ENCODE data around the gene DCC.
A peak's percentile ranks its signal among the peaks of the same experiment; 100 is the strongest.

The DCC gene

DNA sequence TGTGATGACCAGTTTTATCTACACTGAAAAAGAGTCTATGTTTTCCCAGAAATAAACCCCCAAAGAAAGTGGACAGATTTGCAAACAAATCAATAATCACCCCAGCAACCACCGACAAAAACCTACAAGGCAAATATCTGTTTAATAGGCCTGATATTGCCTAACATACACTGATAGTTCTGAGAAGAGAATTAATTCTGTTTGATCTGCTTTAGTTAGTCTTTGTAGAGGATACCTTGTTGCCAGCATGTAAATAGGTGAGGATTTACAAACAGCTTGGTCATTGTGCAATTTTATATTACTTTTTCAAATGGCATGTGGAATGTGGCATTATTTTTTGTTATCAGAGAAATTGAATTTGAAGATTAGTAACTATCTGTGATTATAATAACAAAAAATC is 86.5 kb downstream of the DCC start:
- no peak for DNase-seq

DNA sequence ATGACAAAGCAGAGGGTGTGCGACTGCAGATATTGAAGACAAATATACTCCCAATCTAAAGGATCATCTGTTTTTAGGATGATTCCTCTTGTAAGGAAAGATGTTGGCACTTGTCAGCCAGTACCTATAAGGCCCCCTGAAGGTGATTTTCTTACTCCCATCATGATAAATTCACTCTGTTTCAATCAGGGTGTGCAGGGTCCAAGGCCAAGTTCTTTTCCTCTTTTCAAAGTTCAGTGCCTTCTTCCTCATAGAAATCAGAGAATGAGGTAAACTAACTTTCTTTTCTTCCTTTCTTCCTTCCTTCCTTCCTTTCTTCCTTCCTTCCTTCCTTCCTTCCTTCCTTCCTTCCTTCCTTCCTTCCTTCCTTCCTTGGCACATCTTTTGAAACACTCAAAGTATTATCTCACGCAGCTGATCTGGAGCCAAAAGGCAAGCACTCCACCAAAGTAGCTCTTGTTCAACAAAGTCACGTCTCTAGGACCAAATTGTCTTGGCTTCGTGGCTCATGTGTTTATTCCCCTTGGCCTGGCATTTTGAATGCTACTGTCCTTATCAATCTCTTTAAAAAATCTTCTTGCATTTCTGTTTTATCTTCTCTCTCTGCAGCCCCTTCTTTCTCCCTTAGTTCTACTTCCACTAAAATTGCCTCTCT is 87.7 kb downstream of the DCC start:
- DNase-seq: no peak

DNA sequence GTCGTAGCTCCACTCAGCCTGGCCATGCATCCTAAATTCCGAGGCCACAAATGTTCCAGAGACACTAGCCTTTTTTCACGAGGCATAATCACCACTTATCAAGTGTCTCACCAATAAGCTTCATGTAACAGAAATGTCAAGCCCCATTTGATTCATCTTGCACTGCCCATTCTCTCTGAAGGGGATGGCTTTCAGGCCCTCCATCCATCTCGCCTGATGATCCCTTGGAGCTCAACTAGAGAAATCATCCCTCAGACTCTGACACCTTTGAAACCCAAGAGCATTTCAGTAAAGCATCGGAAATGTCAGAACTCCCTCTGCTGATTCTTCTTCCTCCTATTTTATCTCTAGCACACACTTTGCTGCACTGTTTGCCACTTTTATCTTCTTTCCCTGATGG is 91.7 kb downstream of the DCC start:
- DNase-seq: no peak

DNA sequence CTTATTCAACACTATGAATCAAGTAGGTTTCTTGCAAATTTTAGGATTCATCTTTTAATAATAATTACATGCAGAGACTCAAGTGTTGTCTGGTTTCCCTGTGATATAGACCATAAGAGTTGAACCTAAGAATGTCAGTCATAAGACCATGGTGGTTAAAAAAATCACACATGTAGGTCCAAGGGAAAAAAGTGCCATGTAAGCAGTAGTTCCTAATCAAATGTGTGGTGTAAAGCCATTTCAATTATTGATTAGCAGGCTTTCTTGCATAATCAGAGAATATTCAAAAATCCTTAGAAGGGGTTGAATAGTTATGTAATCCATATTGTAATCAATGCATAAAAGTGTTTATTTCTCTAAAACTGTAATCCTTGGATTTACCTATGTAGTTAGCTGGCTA is 93.8 kb downstream of the DCC start:
- no peak for DNase-seq

DNA sequence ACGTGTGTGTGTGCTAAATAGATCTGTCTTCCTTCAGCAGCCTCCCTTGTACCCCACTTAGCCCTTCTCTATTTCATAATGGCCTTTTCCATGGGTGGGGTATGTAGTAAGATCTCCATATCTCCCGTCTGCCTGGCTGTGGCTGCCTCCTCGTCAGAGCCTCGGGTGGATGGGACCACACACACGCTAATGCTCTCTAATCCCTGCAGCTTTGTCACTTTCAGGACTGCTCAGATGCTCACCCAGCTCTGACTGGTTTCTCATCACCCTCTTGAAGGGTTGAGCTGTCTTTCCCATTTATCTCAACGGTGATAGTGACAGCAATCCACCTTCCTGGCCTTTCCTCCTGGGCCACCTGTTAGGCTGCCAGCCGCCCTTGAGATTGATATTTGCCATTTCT is 95.3 kb downstream of the DCC start:
- no peak for DNase-seq

DNA sequence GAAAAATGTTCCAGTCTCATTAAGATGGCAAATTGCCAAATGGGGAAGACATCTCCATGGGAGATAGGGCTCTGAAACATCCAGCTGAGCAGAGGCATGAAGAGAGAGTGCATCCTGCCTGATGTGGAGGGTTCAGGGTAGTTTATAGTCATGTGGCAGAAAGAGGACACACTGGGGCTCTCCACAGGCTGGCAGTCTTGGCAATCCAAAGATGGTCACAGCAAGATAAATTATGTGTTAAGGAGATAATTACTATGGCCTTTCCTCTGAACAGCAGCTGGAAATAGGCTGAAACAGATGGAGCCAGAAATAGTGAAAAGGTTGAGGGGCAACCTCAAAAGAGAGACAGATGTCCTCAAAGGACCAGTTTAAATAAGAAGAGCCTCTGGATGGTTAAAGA is 97.2 kb downstream of the DCC start:
- peak in 1 of 2 experiments; percentile 18 for DNase-seq

DNA sequence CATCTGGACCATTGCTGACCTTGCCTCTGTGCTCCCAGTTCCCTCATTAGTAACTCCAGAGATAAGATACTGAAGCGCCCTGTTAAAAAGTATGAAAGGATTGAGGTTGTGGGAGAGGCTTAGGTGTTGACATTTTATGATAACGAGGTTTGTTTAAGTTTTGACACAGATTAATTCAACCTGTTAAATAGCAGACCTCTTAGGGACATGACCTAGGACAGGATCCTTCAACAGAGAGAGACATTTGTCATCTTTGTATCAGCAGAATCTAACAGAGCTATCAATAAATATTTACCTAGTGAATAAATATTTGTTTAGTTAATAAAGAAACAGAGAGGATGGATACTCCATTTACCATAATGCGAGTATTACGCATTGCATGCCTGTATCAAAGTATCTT is 99.5 kb downstream of the DCC start:
- DNase-seq: no peak

DNA sequence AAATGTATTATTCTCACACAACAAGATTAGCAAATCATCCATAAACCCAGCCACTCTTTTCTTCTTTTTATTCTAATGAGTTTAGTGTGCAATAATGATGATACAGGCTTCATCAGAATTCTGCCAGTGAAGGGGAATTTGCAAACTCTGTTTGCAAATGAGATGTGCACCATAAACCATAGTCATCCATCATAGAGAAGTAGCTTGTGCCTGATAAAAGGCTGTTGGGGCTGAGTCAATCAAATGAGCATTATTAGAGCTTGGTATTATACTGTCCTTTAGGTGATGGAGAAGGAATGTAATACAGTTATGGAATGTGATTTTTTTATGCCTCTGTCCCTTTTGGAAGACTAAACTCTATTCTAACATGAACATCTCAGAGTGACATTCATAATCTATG is 101.8 kb downstream of the DCC start:
- no peak for DNase-seq

DNA sequence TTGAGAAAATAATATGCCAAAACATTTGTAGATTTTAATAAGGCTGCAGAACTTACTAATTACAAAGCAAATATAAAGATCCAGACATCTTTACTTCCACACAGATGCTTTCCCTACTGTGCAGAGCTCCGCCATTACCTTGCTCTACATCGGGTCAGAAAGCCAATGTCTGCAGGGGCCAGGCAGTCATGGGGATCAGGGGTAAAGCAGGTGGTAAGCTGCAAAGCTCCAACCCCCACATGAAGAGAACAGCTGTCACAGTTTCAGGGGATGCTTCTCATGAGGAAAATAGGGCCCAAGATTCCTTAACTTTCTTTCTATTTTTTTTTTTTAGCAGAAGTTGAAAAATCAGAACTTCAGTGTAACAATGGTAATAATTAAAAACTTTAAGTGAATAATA is 102.7 kb downstream of the DCC start:
- DNase-seq: no peak

DNA sequence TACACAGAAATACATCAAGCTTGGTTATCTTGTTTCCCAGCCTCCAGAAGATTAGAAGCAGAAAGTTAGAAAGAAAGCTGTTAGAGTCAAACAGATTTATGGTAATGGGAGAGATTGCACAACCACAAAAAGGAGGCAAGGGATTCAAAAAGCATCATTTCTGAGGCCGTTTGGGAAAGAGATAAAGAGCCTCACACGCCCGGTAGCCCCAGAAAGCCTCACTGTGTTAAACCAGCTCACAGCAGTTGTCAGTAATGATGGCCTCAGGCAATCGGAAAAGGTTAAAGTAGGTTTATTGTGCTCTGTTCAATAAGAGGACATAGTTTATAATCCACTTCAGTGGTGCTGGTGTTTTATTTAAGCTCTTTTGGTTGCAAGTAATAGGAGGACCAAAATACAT is 111.3 kb downstream of the DCC start:
- no peak for DNase-seq

DNA sequence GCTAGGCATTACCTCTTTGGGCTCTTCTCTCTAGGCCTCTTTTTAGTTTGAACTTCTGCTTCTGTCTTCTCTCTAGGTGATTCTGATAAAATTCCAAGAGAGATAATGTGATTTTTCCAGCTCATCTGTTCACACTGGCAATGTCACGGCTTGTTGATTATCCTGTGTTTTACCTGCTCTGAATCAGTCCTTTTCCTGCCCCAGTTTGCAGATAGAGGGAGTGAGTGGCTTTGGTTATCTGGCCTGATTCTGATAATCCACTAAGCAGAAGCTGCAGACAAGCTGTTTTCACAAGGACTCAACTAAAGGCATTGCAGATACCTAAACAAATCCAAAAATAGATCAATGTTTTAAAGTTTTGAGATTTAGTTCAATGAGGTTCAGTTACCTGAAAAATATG is 111.9 kb downstream of the DCC start:
- DNase-seq: no peak

DNA sequence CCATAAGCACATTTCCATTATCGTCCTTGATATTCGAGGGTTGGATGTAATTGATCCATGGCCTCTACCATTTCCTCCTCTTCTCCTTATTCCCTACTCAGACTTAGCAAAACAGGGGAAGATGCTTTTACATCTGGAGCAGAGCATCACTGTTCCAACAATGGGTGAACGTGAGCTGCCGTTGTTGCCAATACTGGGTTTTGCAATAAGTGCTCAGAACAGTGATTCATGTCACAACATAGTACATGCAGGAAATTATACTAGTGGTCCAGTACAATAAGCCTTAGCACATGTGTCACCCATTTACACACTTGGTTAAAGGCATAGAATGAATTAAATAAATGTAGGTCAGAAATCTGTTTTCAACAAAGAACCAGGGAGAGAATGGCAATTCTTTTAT is 112.4 kb downstream of the DCC start:
- no peak for DNase-seq

DNA sequence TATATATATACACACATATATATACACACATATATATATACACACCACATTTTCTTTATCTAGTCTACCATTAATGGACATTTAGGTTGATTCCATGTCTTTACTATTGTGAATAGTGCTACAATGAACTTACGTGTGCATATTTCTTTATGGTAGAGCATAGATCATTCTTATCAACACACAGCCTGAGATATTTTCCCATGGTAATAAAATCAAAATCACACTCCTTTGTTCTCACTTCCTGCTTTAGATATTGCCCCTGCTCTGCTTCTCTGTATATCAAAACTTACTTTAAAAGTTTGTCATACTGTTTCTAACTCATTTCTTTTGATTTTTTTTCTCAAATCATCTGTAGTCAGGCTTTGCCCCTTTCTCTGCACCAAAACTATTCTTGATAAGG is 119.9 kb downstream of the DCC start:
- DNase-seq: no peak

DNA sequence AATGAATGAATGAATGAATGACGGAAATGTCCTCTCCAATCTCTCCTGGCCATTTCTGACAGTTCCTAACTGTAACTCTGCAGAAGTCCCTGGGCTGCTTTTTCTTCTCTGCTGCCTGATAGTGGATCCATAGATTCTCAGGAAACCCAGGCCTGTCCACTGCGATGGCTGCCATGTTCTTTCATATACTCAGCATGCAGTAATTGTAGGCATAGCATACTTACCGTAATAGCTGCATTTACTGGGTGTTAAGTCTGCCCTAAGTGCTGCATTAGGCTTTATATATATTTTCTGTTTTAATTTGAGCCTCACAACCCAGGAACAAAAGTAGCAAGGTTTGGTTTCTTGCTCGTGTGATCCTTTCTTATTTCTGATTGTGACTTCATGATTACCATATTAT is 122.9 kb downstream of the DCC start:
- no peak for DNase-seq

DNA sequence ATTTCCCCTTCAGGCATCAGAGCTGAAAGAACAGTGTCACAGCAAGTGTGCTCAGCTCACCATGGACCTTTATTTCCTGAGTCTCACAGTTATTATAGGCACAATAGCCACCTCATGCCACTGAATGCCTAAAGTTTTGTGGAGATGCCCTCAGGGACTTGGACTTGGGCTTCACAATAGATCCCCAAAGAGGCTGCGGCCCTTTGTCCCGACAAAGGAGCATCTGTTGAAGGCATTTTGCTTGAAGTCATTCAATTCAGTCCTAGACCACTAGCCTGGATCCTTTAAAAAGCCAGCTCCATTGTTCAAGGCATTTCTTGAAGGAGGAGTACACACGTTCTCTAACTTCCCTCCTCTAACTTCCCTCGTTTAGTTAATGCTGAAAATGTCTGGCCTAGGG is 125.4 kb downstream of the DCC start:
- DNase-seq: peak in 1 of 2 experiments; percentile 14

DNA sequence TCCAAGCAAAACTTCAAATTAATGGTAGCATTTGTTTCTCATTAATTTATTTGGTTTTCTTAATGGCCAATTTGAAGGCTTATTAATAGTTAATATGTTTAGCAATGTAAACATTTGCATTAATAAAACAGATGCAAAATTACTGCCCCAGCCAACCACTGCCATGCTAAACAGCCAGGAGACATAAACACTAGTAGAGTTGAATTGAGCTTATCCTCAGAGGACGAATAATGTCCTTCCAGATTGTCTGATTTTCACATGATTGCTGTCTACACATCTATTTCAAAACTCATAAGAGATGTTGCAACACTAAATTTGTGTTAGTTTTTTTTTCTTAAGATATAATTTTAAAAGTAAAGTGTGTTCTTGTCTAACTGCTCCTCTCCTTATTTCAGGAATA is 128.5 kb downstream of the DCC start:
- DNase-seq: no peak

DNA sequence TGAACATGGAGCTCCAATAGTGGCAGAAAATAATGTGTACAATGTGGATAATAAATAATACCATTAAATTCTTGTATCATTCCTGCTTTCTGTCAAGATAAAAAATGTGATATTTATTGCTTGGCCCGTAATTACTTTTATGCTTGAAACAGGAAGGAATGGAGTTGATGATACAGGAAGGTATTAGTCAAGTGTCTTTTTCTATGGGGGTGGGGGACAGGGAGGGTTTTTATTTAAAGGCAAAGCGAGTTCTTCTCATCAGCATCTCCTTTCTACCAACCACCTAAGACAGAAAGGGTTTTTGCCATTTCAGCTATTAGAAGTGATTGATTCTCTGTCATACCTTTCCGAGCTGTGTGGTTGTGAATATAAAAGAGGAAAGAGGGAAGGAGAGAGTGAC is 135.3 kb downstream of the DCC start:
- no peak for DNase-seq

DNA sequence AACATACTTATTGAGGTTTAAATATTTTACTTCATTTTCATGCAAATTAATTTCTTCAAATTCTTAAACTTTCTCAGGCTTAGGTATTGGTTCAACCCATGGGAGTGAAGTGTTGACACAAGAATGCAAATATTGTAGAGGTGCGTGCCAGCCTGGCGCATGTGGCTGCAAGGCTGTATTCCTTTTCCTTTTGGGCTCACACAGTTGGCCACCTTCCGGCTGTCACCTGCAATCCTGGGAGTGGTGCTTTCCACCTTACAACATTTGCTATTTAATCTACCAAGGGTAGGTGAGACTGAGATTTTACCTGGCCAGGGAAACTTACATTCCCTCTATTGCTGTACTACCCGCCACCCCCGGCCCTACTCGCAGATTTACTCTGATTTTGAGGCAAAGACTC is 141.1 kb downstream of the DCC start:
- DNase-seq: peak; percentile 33 to 73

DNA sequence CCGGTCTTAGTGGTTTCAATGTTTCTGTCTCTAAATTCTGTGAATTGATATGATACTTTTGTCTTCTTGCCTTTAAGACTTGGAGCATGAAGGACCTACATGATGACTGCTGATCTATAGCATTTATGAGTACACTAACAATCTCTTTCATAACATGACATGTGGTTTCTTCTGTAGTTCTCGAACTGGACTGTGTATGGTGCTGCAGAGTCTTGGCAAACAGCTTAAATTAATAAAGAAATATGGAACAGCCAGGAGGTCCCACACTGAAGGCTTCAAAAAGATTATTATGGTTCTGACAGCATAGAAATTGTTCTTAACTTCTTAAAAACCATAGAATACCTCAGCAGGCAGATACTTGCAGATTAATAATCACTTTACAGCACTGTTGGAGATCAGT is 145.0 kb downstream of the DCC start:
- no peak for DNase-seq

DNA sequence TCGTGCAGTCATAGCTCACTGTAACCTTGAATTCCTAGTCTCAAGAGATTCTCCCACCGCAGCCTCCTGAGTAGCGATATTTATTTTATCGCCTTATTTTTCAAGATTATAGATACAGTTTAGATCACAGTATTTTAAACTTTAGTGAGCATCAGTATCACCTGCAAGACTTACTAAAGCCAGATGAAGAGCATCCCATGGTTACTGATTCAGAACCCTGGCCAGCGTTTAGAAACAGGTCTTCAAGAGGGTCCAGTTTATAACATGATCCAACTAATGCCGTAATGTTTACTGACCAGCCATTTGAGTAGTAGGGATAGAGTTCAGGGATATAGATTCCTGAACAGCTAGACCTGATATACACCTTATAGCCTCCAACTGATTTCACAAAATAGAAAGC is 146.1 kb downstream of the DCC start:
- no peak for DNase-seq

DNA sequence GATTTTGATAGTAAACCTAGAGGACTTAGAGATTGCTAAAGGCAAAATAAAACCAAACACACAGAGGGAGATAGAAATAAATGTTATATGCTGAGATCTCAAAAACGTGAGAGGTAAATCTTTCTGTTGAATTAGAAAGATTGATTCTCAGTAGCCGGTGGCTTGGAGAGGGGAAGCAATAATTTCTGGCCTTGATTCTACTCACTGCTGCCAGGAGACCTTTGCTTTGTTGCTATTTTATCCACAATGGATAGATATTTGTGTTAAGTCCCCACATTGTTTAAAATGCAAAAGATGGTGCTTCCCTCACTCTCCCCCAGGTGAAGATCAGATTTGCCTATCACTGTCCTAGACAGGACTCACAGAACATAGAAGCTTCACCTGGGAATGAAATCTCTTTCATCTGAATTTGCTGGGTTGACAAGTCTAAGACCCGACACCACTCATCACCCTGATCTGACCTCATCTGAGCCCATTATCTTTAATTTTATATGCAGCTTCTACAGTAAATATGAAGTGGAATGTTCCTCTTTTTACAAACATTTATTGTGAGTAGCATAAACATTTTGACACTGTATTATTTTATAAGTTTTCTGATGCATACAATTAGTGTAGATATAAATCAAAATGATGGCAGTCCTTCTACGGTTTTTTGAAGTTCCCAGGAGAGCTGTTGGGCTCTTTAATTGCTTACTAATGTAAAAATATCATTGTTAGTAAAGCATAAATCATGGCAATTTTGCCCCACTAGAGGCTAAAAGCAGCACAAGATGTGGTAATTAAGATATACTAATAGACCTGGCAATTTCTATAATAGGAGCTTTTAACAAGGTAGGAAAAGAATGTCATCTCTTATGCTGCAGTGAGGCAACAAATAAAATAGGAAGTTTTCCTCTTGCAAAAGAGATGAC is 149.7 kb downstream of the DCC start:
- peak in 1 of 2 experiments; percentile 26 for DNase-seq

DNA sequence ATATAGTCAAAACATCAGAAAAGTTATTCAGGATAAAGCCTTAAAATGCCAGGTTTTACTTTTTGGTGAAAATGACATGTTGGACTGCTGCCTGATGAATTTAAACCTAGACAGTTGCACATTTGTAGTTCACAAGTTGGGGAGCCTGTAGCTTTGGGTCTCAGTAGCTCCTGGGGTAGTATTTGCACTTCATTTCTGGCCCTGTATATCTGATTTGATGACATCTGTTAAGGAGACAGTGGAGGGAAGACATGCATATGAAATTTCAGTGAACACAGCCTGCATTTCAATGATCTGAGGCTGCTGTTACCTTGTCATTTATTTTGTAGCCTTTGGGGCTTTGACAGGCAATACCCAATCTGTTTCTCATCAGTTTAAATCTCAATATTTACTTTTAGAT is 156.4 kb downstream of the DCC start:
- DNase-seq: no peak

DNA sequence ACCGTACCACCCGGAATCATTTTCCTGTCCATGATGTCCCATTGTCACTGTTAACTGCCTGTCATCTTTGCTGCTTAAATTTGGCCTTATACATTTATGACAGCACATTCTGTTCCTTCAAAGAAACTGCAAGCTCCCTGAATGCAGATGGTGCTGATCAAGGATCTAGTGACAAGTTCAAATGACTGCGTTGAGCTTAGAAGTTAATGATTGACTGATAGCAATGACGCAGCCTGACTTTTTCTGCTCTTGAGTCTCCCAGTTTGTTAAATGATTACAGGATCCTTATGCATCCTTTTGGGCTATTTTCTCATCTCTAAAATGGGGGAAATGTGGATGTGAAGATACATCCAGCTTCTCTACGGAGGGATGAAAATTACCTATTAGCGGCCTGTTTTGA is 159.0 kb downstream of the DCC start:
- peak in 1 of 2 experiments; percentile 1 for DNase-seq

DNA sequence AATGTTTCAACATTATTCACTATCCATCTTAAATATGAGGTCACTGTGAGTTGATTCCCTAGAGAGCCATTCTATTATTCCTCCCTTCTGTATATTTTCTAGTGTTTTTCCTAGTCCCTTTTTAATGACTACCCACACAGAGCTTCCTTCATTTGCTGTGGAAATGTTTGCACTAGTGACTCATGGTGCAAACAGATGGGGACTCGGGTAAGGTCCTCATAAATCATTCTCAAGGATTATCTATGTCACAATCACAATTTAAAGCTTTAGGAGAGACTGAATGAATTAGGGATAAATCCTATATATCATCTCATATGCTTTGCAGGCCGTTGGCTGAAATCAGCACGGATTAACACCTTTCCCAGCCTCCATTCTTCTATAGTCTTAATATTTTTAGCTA is 159.6 kb downstream of the DCC start:
- DNase-seq: peak; percentile 25 to 68

DNA sequence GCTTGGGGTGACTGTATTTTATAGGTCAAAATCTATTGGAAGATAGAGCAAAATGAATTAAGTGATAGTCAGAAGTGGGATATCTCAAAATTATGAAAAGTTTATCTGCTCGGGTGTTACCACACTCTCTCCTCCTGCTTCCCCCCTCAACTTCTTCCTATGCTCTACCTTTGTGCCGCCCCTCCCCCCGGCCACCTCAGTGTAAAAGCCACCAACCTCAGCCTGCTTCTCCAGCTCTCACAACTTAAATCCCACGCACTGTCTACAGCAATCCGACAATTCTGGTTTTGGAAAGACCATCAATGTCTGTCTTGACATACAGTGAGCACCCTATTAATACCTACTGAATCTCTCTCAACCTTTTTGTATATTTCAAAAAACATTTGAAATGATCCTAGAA is 164.6 kb downstream of the DCC start:
- no peak for DNase-seq
